SU-DHL-6 (cell line): ENCODE results near the gene INPP5A.

Source experiments
- H2AFZ ChIP-seq: fragments of 200-600 bp; sonication (generic); 2 replicates; pipeline ENCODE4 v1.6.1; 2014; ENCODE audit warnings: low read depth, mild to moderate bottlenecking, moderate library complexity, mixed read lengths, antibody characterized with exemption, low read length; ENCODE audit not compliant: severe bottlenecking
- H3F3A ChIP-seq: fragments of 200-600 bp; shearing (Covaris generic); 2 replicates; pipeline ENCODE4 v1.6.0; 2016; ENCODE audit warnings: antibody characterized with exemption, mild to moderate bottlenecking; ENCODE audit not compliant: insufficient read depth
- H3K27ac ChIP-seq: fragments of 200-600 bp; sonication (generic); 2 replicates; pipeline ENCODE4 v1.5.1; 2016; ENCODE audit warnings: low read depth, mild to moderate bottlenecking, low read length, moderate library complexity, mixed read lengths
- H3K27me3 ChIP-seq: fragments of 200-600 bp; sonication (generic), shearing (Covaris generic); 2 replicates; pipeline ENCODE4 v1.6.0; 2014; ENCODE audit warnings: mild to moderate bottlenecking, low read length
- H3K36me3 ChIP-seq: fragments of 200-600 bp; sonication (generic); 2 replicates; pipeline ENCODE4 v1.6.1; 2014; ENCODE audit warnings: mild to moderate bottlenecking, low read length, mixed read lengths
- H3K4me2 ChIP-seq: fragments of 300-600, 200-600 bp; shearing (Covaris generic), sonication (generic); 2 replicates; pipeline ENCODE4 v1.6.0; 2014; ENCODE audit warnings: low read length, low read depth, mild to moderate bottlenecking; ENCODE audit not compliant: poor library complexity, severe bottlenecking
- H3K4me3 ChIP-seq: fragments of 200-600 bp; sonication (generic); 2 replicates; pipeline ENCODE4 v1.5.1; 2014; ENCODE audit warnings: antibody characterized with exemption, low read length, mild to moderate bottlenecking, mixed read lengths; ENCODE audit not compliant: insufficient read depth, poor library complexity, severe bottlenecking
- H3K79me2 ChIP-seq: fragments of 200-600 bp; sonication (generic); 2 replicates; pipeline ENCODE4 v1.6.1; 2014; ENCODE audit warnings: mild to moderate bottlenecking, low read length, moderate library complexity; ENCODE audit not compliant: insufficient read depth
- H3K9ac ChIP-seq: fragments of 200-600 bp; sonication (generic); 2 replicates; pipeline ENCODE4 v1.7.0; 2014; ENCODE audit warnings: mild to moderate bottlenecking, low read length
- H3K9me2 ChIP-seq: fragments of 200-600 bp; sonication (generic); replicated peaks from 2 replicates; pipeline ENCODE4 v1.6.1; 2014; ENCODE audit warnings: low read length; ENCODE audit not compliant: insufficient read depth
- H3K9me3 ChIP-seq: fragments of 200-600 bp; sonication (generic); 2 replicates; pipeline ENCODE4 v1.6.1; 2014; ENCODE audit warnings: low read length, mixed read lengths; ENCODE audit not compliant: insufficient read depth
- H4K20me1 ChIP-seq: fragments of 200-600 bp; sonication (generic); 2 replicates; pipeline ENCODE4 v1.6.1; 2014; ENCODE audit warnings: low read depth, mild to moderate bottlenecking, antibody characterized with exemption, low read length, moderate library complexity, mixed read lengths
- EZH2phosphoT487 ChIP-seq: fragments of 200-600 bp; sonication (generic), shearing (Covaris generic); conservative IDR thresholded peaks from 2 replicates; pipeline ENCODE4 v1.6.1; 2018; ENCODE audit warnings: mild to moderate bottlenecking, antibody characterized with exemption, low read length, moderate library complexity, mixed read lengths
- TF ChIP-seq, protein P1 (sequence below): fragments of 200-600 bp; sonication (generic); IDR thresholded peaks from one replicate; pipeline ENCODE4 v1.5.1; 2017; ENCODE audit warnings: antibody characterized with exemption, mild to moderate bottlenecking, low read length, moderate library complexity; ENCODE audit not compliant: insufficient read depth, poor library complexity, severe bottlenecking

Gene INPP5A

DNA sequence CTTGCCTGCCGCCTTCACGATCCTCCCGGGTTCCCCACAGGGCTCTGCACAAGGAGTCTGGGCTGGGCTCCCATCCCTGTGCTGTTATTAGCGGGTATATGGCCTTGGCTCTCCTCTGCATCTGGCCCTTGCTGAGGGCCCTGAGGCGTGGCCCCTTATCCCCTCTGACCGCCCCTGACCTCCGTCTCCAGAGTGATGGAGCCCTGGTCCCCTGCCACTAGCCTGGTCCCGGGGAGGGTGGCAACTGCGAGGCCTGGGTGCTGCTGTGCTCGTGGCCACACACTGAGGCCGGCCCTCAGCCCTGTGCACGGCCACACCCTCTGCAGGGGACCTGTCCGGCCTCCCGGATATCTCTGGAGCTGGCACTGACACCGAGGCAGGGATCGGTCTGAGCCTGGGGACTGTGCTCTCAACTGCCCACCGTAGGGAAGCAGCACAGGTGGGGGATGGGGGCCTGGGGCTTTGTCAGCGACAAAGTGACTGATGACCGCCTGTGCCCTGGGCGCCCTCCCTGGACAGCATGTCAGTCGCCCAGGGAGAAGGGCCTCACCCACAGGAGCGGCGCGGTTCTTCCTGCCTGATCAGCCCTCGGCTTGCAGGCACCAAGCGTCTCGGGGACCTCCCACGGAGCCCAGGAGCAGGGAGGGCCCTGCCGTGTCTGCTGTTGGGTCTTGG, 176.0 kb downstream of the INPP5A start:
- H3K9me3 ChIP-seq: no peaks in the 10 kb centered on the region
- no peak overlapping the region for H3K27ac ChIP-seq
- no peaks in the 10 kb centered on the region for H3K36me3 ChIP-seq
- no peaks in the 10 kb centered on the region for H3K79me2 ChIP-seq
- H2AFZ ChIP-seq: no peak overlapping the region
- H3K9me2 ChIP-seq: no peaks in the 10 kb centered on the region
- H3K27me3 ChIP-seq: no peaks in the 10 kb centered on the region
- TF ChIP-seq EZH2phosphoT487: no peak
- no peaks in the 10 kb centered on the region for H4K20me1 ChIP-seq
- H3K4me2 ChIP-seq: no peak overlapping the region
- no peaks in the 10 kb centered on the region for H3F3A ChIP-seq
- H3K9ac ChIP-seq: no peak overlapping the region
- no peak overlapping the region for H3K4me3 ChIP-seq

DNA sequence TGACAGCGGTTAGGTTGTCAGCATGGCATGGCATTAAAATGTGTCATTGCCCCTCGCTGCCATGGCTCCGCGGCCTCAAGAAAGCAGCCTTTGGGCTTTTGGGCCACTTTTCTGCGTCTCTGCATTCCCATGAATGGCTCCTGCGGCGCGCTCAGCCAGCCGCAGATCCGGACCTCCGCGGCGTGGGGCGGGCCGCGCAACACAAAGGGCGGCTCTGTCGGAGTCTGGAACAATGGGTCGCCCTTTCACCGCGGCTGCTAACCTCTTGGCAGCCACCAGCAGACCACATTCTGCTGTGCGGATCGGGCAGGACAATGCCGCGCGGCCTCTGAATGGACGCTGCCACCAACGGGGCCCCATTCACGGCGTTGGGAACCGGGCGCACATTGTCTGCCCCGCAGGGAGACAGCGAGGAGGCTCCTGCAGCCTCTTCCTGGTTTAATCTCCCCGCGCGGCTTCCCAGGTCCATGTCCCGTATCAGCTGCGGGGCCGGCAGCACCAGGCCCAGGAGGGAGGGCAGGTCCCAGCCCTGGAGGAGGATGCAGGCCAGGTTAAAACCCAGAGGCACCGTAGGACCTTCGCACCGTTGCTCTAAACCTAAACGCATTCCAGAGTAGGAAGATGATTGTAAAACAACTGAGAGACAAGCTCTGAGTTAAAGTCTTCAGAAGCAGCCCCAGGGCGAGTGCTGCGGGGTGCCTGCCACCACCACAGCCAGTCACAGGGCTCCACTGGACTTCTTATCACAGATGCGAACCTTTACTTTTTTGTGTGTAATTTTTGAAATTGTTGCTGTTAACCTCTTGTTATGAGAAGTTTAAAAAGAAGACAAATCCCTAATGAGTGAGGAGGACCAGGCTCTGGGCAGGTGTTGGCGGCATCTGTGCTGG, 176.8 kb downstream of the INPP5A start:
- no peaks in the 10 kb centered on the region for H3F3A ChIP-seq
- TF ChIP-seq, protein P1, sequence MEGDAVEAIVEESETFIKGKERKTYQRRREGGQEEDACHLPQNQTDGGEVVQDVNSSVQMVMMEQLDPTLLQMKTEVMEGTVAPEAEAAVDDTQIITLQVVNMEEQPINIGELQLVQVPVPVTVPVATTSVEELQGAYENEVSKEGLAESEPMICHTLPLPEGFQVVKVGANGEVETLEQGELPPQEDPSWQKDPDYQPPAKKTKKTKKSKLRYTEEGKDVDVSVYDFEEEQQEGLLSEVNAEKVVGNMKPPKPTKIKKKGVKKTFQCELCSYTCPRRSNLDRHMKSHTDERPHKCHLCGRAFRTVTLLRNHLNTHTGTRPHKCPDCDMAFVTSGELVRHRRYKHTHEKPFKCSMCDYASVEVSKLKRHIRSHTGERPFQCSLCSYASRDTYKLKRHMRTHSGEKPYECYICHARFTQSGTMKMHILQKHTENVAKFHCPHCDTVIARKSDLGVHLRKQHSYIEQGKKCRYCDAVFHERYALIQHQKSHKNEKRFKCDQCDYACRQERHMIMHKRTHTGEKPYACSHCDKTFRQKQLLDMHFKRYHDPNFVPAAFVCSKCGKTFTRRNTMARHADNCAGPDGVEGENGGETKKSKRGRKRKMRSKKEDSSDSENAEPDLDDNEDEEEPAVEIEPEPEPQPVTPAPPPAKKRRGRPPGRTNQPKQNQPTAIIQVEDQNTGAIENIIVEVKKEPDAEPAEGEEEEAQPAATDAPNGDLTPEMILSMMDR: no peak
- TF ChIP-seq EZH2phosphoT487: no peak
- H3K27me3 ChIP-seq: no peaks in the 10 kb centered on the region
- no peaks in the 10 kb centered on the region for H3K9me3 ChIP-seq
- no peak overlapping the region for H3K4me3 ChIP-seq
- H3K79me2 ChIP-seq: no peaks in the 10 kb centered on the region
- H3K36me3 ChIP-seq: no peaks in the 10 kb centered on the region
- H2AFZ ChIP-seq: no peak overlapping the region
- no peak overlapping the region for H3K9ac ChIP-seq
- no peak overlapping the region for H3K4me2 ChIP-seq
- no peaks in the 10 kb centered on the region for H3K9me2 ChIP-seq
- no peak overlapping the region for H3K27ac ChIP-seq
- H4K20me1 ChIP-seq: no peaks in the 10 kb centered on the region

DNA sequence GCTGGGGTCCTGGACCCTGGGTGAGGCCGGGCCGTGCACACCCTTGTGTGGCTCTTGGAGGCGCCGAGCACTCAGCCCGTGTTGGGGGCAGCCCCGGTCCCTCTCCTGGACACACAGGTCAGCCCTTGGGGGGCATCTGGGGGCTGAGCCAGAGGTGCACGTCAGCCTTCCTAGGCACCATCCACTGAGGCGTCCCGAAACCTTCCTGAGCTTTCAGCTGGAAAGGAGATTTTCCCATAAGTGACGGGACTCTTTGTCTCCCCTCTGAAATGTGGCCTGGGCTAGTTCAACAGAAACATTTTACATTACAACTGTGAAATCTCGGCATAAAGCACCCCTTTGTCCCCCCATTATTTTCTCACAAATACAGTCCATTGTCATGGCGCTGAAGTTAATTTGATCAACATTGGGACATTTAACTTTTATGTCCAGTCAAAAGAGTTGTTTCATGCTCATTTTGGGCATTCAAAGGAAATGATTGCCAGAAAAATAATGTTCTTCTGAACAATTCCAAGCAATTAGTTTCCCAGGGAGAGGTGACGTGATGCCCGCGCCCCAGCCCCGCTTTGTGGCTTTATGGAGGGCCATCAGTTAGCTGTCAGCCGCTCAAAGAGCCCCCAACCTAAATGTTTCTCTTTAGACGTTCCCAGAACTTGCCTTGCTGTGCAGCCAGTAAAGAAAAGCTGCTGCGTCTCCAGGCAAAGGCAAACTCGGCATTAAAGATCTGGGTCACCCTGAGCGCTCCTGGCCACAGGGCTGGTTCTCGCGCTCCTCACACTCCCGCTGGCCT, 177.6 kb downstream of the INPP5A start:
- Histone ChIP-seq H3K4me2 (no peak overlapping the region), H3K9ac (no peak overlapping the region), H3K27me3 (no peaks in the 10 kb centered on the region), H2AFZ (no peak overlapping the region), H3K79me2 (no peaks in the 10 kb centered on the region), H3K27ac (no peak overlapping the region), H3K36me3 (no peaks in the 10 kb centered on the region), H4K20me1 (no peaks in the 10 kb centered on the region), H3K4me3 (no peak overlapping the region), H3F3A (no peaks in the 10 kb centered on the region), H3K9me2 (no peaks in the 10 kb centered on the region), H3K9me3 (no peaks in the 10 kb centered on the region)
- TF ChIP-seq EZH2phosphoT487: no peak
- TF ChIP-seq, protein P1: no peak
